ENCODE results near the gene CAMK1D. TPM values are rescaled to one million over a fixed set of nuclear protein-coding genes. Genes with fewer than 3 reads are reported as not detected.

Gene CAMK1D
- total RNA-seq, 1 experiment from 2014 or later: 1.1 TPM

GRCh38 chr10:12568391-12569009 lies 219.2 kb downstream of the CAMK1D start:
- Histone ChIP-seq H3K4me1 (no peaks in the 10 kb centered on the region), H3K27ac (no peak overlapping the region), H3K36me3 (no peaks in the 10 kb centered on the region; the same call in 1 of the 2 replicates), H3K27me3 (no peaks in the 10 kb centered on the region), H3K4me3 (no peak overlapping the region), H3K9me3 (replicated peaks) (no peaks in the 10 kb centered on the region)
- DNase-seq: no peak

GRCh38 chr10:12572281-12572680 lies 222.9 kb downstream of the CAMK1D start:
- no peak overlapping the region for H3K27ac ChIP-seq
- DNase-seq: no peak
- no peaks in the 10 kb centered on the region for H3K36me3 ChIP-seq

GRCh38 chr10:12577610-12578009 lies 228.3 kb downstream of the CAMK1D start:
- Histone ChIP-seq H3K4me1 (no peaks in the 10 kb centered on the region), H3K4me3 (no peak overlapping the region), H3K27me3 (no peaks in the 10 kb centered on the region), H3K27ac (no peak overlapping the region), H3K9me3 (replicated peaks) (no peaks in the 10 kb centered on the region), H3K36me3 (no peaks in the 10 kb centered on the region)
- no peak for DNase-seq

More at GRCh38 chr10:12572281-12572680, 222.9 kb downstream of the CAMK1D start:
- H3K27me3 ChIP-seq: no peaks in the 10 kb centered on the region
- no peaks in the 10 kb centered on the region for H3K9me3 ChIP-seq (replicated peaks)
- no peaks in the 10 kb centered on the region for H3K4me1 ChIP-seq
- H3K4me3 ChIP-seq: no peak overlapping the region

- H3K4me3 ChIP-seq: no peak overlapping the region
- H3K27me3 ChIP-seq: no peaks in the 10 kb centered on the region
- no peak overlapping the region for H3K27ac ChIP-seq
- no peaks in the 10 kb centered on the region for H3K9me3 ChIP-seq (replicated peaks)
- no peak for DNase-seq
- no peaks in the 10 kb centered on the region for H3K4me1 ChIP-seq
- no peaks in the 10 kb centered on the region for H3K36me3 ChIP-seq
Observed at GRCh38 chr10:12579954-12580858, 230.9 kb downstream of the CAMK1D start.

- no peak for DNase-seq
- H3K4me3 ChIP-seq: no peak overlapping the region
- H3K36me3 ChIP-seq: no peaks in the 10 kb centered on the region
- no peaks in the 10 kb centered on the region for H3K27me3 ChIP-seq
- H3K9me3 ChIP-seq (replicated peaks): no peaks in the 10 kb centered on the region
- no peaks in the 10 kb centered on the region for H3K4me1 ChIP-seq
- H3K27ac ChIP-seq: no peak overlapping the region
Observed at GRCh38 chr10:12583891-12584595, 234.7 kb downstream of the CAMK1D start.

- no peak for DNase-seq
- no peaks in the 10 kb centered on the region for H3K36me3 ChIP-seq
- H3K27me3 ChIP-seq: no peaks in the 10 kb centered on the region
- H3K4me1 ChIP-seq: no peaks in the 10 kb centered on the region
- H3K27ac ChIP-seq: no peak overlapping the region
- H3K4me3 ChIP-seq: no peak overlapping the region
- H3K9me3 ChIP-seq (replicated peaks): no peaks in the 10 kb centered on the region
Observed at GRCh38 chr10:12586741-12587140, 237.4 kb downstream of the CAMK1D start.

- H3K36me3 ChIP-seq: no peaks in the 10 kb centered on the region
- no peak overlapping the region for H3K27ac ChIP-seq
- no peaks in the 10 kb centered on the region for H3K4me1 ChIP-seq
- no peak overlapping the region for H3K4me3 ChIP-seq
- no peaks in the 10 kb centered on the region for H3K9me3 ChIP-seq (replicated peaks)
- DNase-seq: no peak
- H3K27me3 ChIP-seq: no peaks in the 10 kb centered on the region
Observed at GRCh38 chr10:12587451-12587888, 238.1 kb downstream of the CAMK1D start.

- no peak overlapping the region for H3K27ac ChIP-seq
- no peak overlapping the region for H3K4me3 ChIP-seq
Observed at GRCh38 chr10:12588091-12588860, 238.9 kb downstream of the CAMK1D start.

GRCh38 chr10:12589291-12589690 lies 239.9 kb downstream of the CAMK1D start:
- Histone ChIP-seq H3K27ac (no peak overlapping the region), H3K4me1 (no peaks in the 10 kb centered on the region), H3K4me3 (no peak overlapping the region), H3K9me3 (replicated peaks) (no peaks in the 10 kb centered on the region), H3K27me3 (no peaks in the 10 kb centered on the region), H3K36me3 (no peaks in the 10 kb centered on the region)
- DNase-seq: no peak

More at GRCh38 chr10:12588091-12588860, 238.9 kb downstream of the CAMK1D start:
- no peaks in the 10 kb centered on the region for H3K4me1 ChIP-seq
- no peaks in the 10 kb centered on the region for H3K36me3 ChIP-seq
- no peaks in the 10 kb centered on the region for H3K27me3 ChIP-seq
- H3K9me3 ChIP-seq (replicated peaks): no peaks in the 10 kb centered on the region
- no peak for DNase-seq

- no peak overlapping the region for H3K27ac ChIP-seq
- no peak for DNase-seq
- H3K27me3 ChIP-seq: no peaks in the 10 kb centered on the region
- no peaks in the 10 kb centered on the region for H3K9me3 ChIP-seq (replicated peaks)
- H3K4me1 ChIP-seq: no peaks in the 10 kb centered on the region
- H3K4me3 ChIP-seq: no peak overlapping the region
- no peaks in the 10 kb centered on the region for H3K36me3 ChIP-seq
Observed at GRCh38 chr10:12589791-12590190, 240.4 kb downstream of the CAMK1D start.

GRCh38 chr10:12590675-12591659 lies 241.6 kb downstream of the CAMK1D start:
- no peaks in the 10 kb centered on the region for H3K36me3 ChIP-seq

GRCh38 chr10:12592967-12593366 lies 243.6 kb downstream of the CAMK1D start:
- H3K4me3 ChIP-seq: no peak overlapping the region
- no peaks in the 10 kb centered on the region for H3K9me3 ChIP-seq (replicated peaks)
- H3K27ac ChIP-seq: no peak overlapping the region
- no peaks in the 10 kb centered on the region for H3K36me3 ChIP-seq
- DNase-seq: no peak
- H3K4me1 ChIP-seq: peaks cover 3% of the 10 kb centered on the region
- H3K27me3 ChIP-seq: no peaks in the 10 kb centered on the region

More at GRCh38 chr10:12590675-12591659, 241.6 kb downstream of the CAMK1D start:
- Histone ChIP-seq H3K9me3 (replicated peaks) (no peaks in the 10 kb centered on the region), H3K27ac (no peak overlapping the region), H3K27me3 (no peaks in the 10 kb centered on the region), H3K4me3 (no peak overlapping the region), H3K4me1 (no peaks in the 10 kb centered on the region)
- no peak for DNase-seq

GRCh38 chr10:12594448-12594944 lies 245.1 kb downstream of the CAMK1D start:
- Histone ChIP-seq H3K36me3 (no peaks in the 10 kb centered on the region), H3K9me3 (replicated peaks) (no peaks in the 10 kb centered on the region), H3K27ac (no peak overlapping the region), H3K4me1 (peaks cover 9% of the 10 kb centered on the region), H3K4me3 (no peak overlapping the region), H3K27me3 (no peaks in the 10 kb centered on the region)
- DNase-seq: no peak

Measured in SJCRH30 (cell line).